Right atrium auricular region (tissue), 2 donors: ENCODE measurements around the gene GABARAP. TPM values are rescaled to one million over a fixed set of nuclear protein-coding genes. Genes with fewer than 3 reads are reported as not detected.

ENCODE experiments used
- DNase-seq: peaks from one replicate; pipeline ENCODE4 v3.0.0-alpha.2; 2019; ENCODE audit warnings: low spot score
- H3K27ac ChIP-seq, 2 donors: fragments of 200-600 bp; sonication (generic); 1 replicate in 1 of 2; 2 replicates in 1 of 2; pipeline ENCODE4 v1.5.1; 2016 to 2019
- H3K27me3 ChIP-seq, 2 donors: fragments of 200-600 bp; sonication (generic); one replicate each; pipeline versions ENCODE4 v1.5.1 to v1.6.0; 2017 to 2019
- H3K36me3 ChIP-seq: fragments of 200-600 bp; sonication (generic); one replicate; pipeline ENCODE4 v1.5.1; 2016
- H3K4me1 ChIP-seq, 2 donors: fragments of 200-600 bp; sonication (generic); one replicate each; pipeline versions ENCODE4 v1.5.1 to v1.6.0; 2017 to 2019
- H3K4me3 ChIP-seq, 2 donors: fragments of 200-600 bp; sonication (generic); 1 replicate in 1 of 2; 2 replicates in 1 of 2; pipeline ENCODE4 v1.5.1; 2017 to 2019; ENCODE audit warnings: mild to moderate bottlenecking in 1 of 2, moderate library complexity in 1 of 2
- H3K9me3 ChIP-seq, 2 donors: fragments of 200-600 bp; sonication (generic); one replicate each; pipeline ENCODE4 v1.5.1; 2019
- CTCF ChIP-seq, 2 donors: fragments of 200-600 bp; sonication (generic); IDR thresholded peaks; one replicate each; pipeline ENCODE4 v1.5.1; 2019; ENCODE audit warnings: antibody characterized with exemption in 2 of 2
- total RNA-seq, 2 donors: library from RNA; depleted of rRNA; stranded (reverse); fragments of >200 nt; gene quantifications; one replicate each; pipeline ENCODE4 v1.1.0, GENCODE V29; 2016

The GABARAP gene
- total RNA-seq, 2 donors from 2014 or later, result 226 to 469 TPM

DNA sequence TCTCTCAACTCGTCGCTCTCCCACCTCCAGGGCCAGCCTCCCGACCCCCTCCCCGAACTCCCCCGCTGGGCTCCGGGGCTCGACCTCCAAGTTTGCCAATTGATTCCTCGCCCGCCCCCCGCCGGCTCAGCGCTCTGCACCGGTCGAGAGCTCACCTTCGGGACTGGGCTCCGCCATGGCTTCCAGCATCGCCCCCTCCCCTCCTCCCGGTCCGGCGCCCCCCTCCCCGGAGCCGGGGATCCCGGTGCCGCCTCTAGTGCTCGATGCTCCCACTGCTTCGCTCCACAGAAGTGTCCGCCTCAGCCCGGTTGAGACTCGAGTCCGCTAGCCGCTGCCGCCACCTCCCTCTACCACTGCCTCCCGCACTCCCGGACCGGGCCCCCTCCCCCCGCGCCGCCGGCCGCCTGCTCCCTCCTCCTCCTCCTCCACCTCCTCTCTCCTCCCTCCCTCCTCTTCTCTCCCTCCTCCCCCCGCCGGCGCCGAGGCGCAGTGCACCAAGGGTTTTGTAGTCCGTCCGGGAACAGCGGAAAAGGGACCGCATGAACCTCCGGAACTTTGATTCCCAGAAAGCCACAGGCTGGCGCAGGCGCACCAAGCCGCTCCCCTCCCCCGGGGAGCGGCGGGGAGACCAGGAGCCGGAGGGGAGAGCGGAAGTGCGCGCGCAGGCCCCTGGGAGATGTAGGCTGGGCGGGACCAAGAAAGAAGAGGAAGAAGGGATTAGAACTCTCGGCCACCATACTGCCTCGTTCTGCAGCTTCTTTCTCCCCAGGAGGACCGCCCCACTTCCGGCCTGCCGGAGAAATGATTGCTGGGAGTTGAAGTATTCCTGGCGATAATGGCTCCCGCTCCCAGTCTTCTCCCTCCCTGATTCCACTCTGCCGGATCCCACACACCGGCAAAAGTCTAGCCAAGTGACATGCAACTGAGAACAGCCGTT, 2.9 kb downstream of the GABARAP start, which contains the start of gene PHF23:
PHF23 (minus strand) TSS at position 367 of the 937 bp plus-strand sequence; CDS start at position 189, 178 bp downstream.
- DNase-seq, result peak; percentile 99
- H3K4me1 ChIP-seq, result peaks cover 0 to 51% of the 10 kb centered on the region in 2 donors
- no peaks in the 10 kb centered on the region for H3K9me3 ChIP-seq
- no peak for TF ChIP-seq CTCF (IDR thresholded peaks at IDR 0.05)
- peak within 1 kb of the TSS; percentile 93 for H3K27ac ChIP-seq
- H3K36me3 ChIP-seq, result peaks cover 33% of the 10 kb centered on the region
- H3K27me3 ChIP-seq, result no peaks in the 10 kb centered on the region
- H3K4me3 ChIP-seq, result peak within 1 kb of the TSS; percentile 93 to 96

DNA sequence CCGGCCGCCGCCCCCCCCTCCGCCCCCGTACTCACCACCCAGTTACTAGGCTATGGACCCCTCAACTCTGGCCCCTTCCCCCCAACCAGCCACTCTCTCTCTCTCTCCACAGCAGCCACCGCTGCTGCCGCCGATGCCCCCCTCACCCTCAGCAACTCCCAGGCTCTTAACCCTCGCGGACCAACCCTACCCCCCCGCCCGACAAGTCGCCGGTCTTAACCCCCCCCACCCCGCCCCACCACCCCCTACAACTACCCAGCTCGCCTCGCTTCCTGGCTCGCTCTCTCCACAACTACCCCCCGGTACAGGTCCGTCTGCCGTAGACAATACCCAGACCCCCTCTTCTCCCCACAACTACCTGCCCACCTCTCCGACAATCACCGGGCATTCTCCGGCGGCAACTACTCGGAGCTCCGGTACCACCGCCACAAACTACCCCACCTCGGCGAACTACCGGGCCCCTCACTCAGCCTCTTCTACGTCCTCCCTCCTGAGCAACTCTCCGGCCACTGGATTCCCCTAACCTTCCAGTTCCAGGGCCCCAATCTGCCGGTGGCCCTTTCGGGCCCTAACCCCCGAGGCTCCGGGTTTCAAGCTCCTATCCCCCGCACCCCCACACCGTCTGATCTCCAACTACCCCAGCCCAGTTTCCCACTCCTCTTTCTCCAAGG, 3.7 kb downstream of the GABARAP start:
- Histone ChIP-seq H3K9me3 (no peaks in the 10 kb centered on the region), H3K36me3 (peaks cover 26% of the 10 kb centered on the region), H3K4me1 (peaks cover 0 to 50% of the 10 kb centered on the region in 2 donors), H3K4me3 (peak overlapping the region; percentile 93 to 96), H3K27me3 (no peaks in the 10 kb centered on the region), H3K27ac (peak overlapping the region; percentile 93)
- TF ChIP-seq CTCF (IDR thresholded peaks at IDR 0.05), result no peak
- DNase-seq, result no peak

DNA sequence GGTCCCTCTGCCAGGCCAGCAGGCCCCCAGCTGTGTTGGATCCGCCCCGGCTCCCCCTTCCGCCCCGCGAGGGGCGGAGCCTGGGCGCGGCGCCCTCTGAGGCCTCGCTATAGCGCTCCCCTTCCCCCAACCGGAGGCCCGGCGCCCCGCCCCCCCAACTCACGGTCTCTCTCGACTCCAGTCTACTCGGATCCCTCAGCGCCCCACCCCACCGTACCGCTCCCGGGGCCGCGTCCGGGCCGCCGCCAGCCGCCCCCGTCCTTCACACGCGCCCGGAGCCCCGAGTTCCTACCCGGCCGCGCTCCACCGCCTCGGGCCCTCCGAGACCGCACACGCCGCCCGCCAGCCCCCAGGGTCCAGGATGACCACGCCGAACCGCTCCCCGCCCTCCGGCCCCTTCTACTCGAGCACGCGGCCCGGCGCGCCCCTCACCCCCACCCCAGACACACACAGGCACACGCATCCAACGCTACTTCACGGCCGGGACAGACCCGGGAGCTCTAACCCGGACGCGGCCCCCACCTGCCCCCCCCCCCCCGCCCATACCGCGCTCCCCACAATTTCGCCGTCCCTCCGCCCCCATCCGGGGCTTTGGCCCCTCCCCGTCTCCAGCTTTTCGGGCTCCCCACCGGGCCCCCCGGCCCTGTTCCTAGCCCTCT, 4.4 kb downstream of the GABARAP start:
- no peak for TF ChIP-seq CTCF (IDR thresholded peaks at IDR 0.05)
- H3K27ac ChIP-seq, result peak overlapping the region; percentile 93
- no peak for DNase-seq
- no peaks in the 10 kb centered on the region for H3K27me3 ChIP-seq
- peaks cover 26% of the 10 kb centered on the region for H3K36me3 ChIP-seq
- H3K9me3 ChIP-seq, result no peaks in the 10 kb centered on the region
- H3K4me3 ChIP-seq, result peak overlapping the region; percentile 93 to 96
- peaks cover 0 to 52% of the 10 kb centered on the region in 2 donors for H3K4me1 ChIP-seq

DNA sequence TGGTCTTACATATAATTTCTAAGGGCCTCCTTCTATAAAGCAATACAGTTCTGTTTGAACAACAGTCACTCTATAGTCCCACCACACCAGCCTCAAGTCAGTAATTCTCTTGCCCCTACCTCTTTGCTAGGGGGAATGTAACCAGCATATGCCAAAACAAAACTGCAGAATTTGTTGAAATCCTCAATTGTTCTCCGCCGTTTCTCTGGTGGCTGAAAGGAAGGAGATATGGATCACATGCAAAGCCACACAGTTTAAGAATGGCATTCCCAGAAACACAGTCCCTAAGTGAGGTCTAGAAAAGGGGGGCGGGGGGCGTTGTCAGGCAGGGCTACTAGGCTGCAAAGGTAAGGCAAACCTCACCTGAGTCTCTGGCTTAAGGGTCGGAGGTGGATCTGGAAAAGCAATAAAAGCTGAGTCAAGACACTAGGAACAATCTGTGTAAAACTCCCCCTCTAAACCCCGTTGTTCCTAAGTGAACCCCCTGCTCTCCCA, 4.9 kb downstream of the GABARAP start:
- Histone ChIP-seq H3K4me3 (peak overlapping the region; percentile 93 to 96), H3K36me3 (peaks cover 26% of the 10 kb centered on the region), H3K4me1 (peaks cover 0 to 58% of the 10 kb centered on the region in 2 donors), H3K9me3 (no peaks in the 10 kb centered on the region), H3K27ac (peak overlapping the region; percentile 93), H3K27me3 (no peaks in the 10 kb centered on the region)
- DNase-seq, result no peak
- no peak for TF ChIP-seq CTCF (IDR thresholded peaks at IDR 0.05)

DNA sequence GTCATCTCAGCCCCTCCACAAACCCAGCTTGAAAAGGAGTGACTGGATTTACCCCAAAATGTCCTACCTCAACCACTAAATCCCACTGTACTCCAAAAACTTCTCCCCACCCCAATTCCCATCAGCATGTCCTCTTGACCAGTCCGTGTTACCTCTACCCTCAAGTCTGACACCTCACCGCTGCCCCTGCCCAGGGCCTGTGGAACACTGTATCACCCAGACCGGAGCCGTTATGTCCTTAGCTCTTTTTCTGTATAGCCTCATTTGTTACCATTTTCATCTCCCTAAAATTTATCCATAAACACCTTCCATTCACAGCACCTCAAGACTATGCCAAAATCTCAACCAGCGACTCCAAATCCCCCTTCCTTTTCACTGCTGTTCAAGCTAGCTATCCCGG, 5.4 kb downstream of the GABARAP start:
- Histone ChIP-seq H3K9me3 (no peaks in the 10 kb centered on the region), H3K27ac (peak overlapping the region in 1 of 2 donors; percentile 93), H3K27me3 (no peaks in the 10 kb centered on the region), H3K36me3 (peaks cover 26% of the 10 kb centered on the region), H3K4me1 (peaks cover 0 to 63% of the 10 kb centered on the region in 2 donors), H3K4me3 (no peak overlapping the region)
- TF ChIP-seq CTCF (IDR thresholded peaks at IDR 0.05), result no peak
- no peak for DNase-seq
